K562 (cell line): ENCODE measurements around the gene NUBPL.

Experiments
- ARHGAP35 ChIP-seq: fragments of 450-650 bp; IDR thresholded peaks from 2 replicates; pipeline ENCODE4 v1.6.1; 2018; ENCODE audit not compliant: partially characterized antibody
- ARID3B ChIP-seq: fragments of 250-450 bp; sonication (Bioruptor Pico); IDR thresholded peaks from 2 replicates; pipeline ENCODE4 v1.4.0; 2020; ENCODE audit warnings: borderline replicate concordance
- ATF3 ChIP-seq, 2 experiments: fragments of 450-650 bp in 1 of 2; sonication (generic) in 1 of 2; formaldehyde crosslinking in 1 of 2; IDR thresholded peaks in 1 of 2; conservative IDR thresholded peaks in 1 of 2; 2 replicates each; pipeline versions ENCODE4 v1.6.1 to v1.8.1; 2016 to 2023; ENCODE audit warnings: mild to moderate bottlenecking in 2 of 2, moderate library complexity in 2 of 2, inconsistent platforms in 1 of 2, missing genetic modification reagents in 1 of 2
- CTCF ChIP-seq, 3 experiments: IDR thresholded peaks in 2 of 3; conservative IDR thresholded peaks in 1 of 3; 2 replicates each; pipeline ENCODE4 v1.5.1; 2011 to 2012; ENCODE audit warnings: low read length in 3 of 3, mild to moderate bottlenecking in 3 of 3, control low read depth in 2 of 3, improper control_type of control experiment in 1 of 3, inconsistent platforms in 1 of 3, low read depth in 1 of 3, mixed read lengths in 1 of 3, moderate library complexity in 1 of 3; ENCODE audit not compliant: insufficient read depth in 2 of 3
- E2F6 ChIP-seq, 2 experiments: IDR thresholded peaks; 2 replicates each; pipeline ENCODE4 v1.6.1; 2011; ENCODE audit warnings: borderline replicate concordance in 1 of 2, control low read depth in 1 of 2, low read depth in 1 of 2, low read length in 1 of 2, mild to moderate bottlenecking in 1 of 2, mixed read lengths in 1 of 2, moderate library complexity in 1 of 2; ENCODE audit not compliant: insufficient read depth in 1 of 2, insufficient read length in 1 of 2, poor library complexity in 1 of 2, severe bottlenecking in 1 of 2; ENCODE audit errors: extremely low read depth in 1 of 2
- MAX ChIP-seq: sonication (generic); formaldehyde crosslinking; IDR thresholded peaks from 2 replicates; pipeline ENCODE4 v1.9.0; 2022; ENCODE audit warnings: mild to moderate bottlenecking, missing genetic modification reagents
- NFIC ChIP-seq: fragments of 450-650 bp; IDR thresholded peaks from 2 replicates; pipeline ENCODE4 v1.6.1; 2017; ENCODE audit warnings: mild to moderate bottlenecking, inconsistent platforms
- RREB1 ChIP-seq: fragments of 250-450 bp; sonication (Bioruptor Pico); IDR thresholded peaks from 2 replicates; pipeline ENCODE4 v1.4.0; 2020
- SMARCA4 ChIP-seq: fragments of 450-650 bp; IDR thresholded peaks from 2 replicates; pipeline ENCODE4 v1.6.1; 2016
- ZNF239 ChIP-seq: fragments of 250-450 bp; sonication (Bioruptor Pico); IDR thresholded peaks from 2 replicates; pipeline ENCODE4 v1.4.0; 2020; ENCODE audit warnings: mild to moderate bottlenecking
- ZNF3 ChIP-seq: fragments of 250-450 bp; sonication (Bioruptor Pico); IDR thresholded peaks from 2 replicates; pipeline ENCODE4 v1.5.0; 2021; ENCODE audit warnings: mild to moderate bottlenecking, moderate library complexity
- ZNF398 ChIP-seq: fragments of 250-450 bp; sonication (Bioruptor Pico); IDR thresholded peaks from 2 replicates; pipeline ENCODE4 v1.8.0; 2021; ENCODE audit warnings: moderate library complexity, mild to moderate bottlenecking, inconsistent platforms
- ZZZ3 ChIP-seq: fragments of 450-650 bp; IDR thresholded peaks from 2 replicates; pipeline ENCODE4 v1.6.1; 2016; ENCODE audit warnings: antibody characterized with exemption, mild to moderate bottlenecking, moderate library complexity

- TF ChIP-seq NFIC (no peak), MAX (no peak), E2F6 (IDR thresholded peaks at IDR 0.05; ENCODE audit: borderline replicate concordance in 1 of 2, extremely low read depth in 1 of 2, insufficient read depth in 1 of 2, insufficient read length in 1 of 2, low read depth in 1 of 2, low read length in 1 of 2, poor library complexity in 1 of 2, severe bottlenecking in 1 of 2) (no peak), ATF3 (IDR thresholded peaks at IDR 0.05) (no peak), ATF3 (CRISPR knock-in tag; conservative IDR thresholded peaks at IDR 0.05) (no peak), ZNF398 (CRISPR knock-in tag) (no peak), ARID3B (CRISPR knock-in tag) (no peak), SMARCA4 (no peak), RREB1 (CRISPR knock-in tag) (no peak), ZNF239 (CRISPR knock-in tag) (no peak), CTCF (IDR thresholded peaks at IDR 0.05 in 2 of 3, conservative IDR thresholded peaks at IDR 0.05 in 1 of 3; ENCODE audit: insufficient read depth in 2 of 3, low read depth in 1 of 3, low read length in 3 of 3) (no peak), ZZZ3 (no peak), ZNF3 (CRISPR knock-in tag) (no peak), ARHGAP35 (no peak)
These were observed 205.2 kb downstream of the NUBPL start for GRCh38 chr14:31766315-31766892.
